HCT116 (cell line): ENCODE data around the gene ASMTL.

Experiments
- CTCF ChIP-seq, 3 experiments: fragments of 200-600 bp in 1 of 3; sonication (generic) in 1 of 3; IDR thresholded peaks in 2 of 3; conservative IDR thresholded peaks in 1 of 3; 2 replicates each; pipeline ENCODE4 v1.5.1; 2012 to 2017; ENCODE audit warnings: low read depth in 2 of 3, low read length in 2 of 3, antibody characterized with exemption in 1 of 3, borderline replicate concordance in 1 of 3, control low read depth in 1 of 3, mild to moderate bottlenecking in 1 of 3, mixed read lengths in 1 of 3, mixed run types in 1 of 3, moderate library complexity in 1 of 3; ENCODE audit not compliant: insufficient read depth in 1 of 3
- ELF1 ChIP-seq: IDR thresholded peaks from 2 replicates; pipeline ENCODE4 v1.6.1; 2012; ENCODE audit warnings: low read depth, borderline replicate concordance
- POLR2A ChIP-seq: IDR thresholded peaks from 2 replicates; pipeline ENCODE4 v1.7.0; 2011; ENCODE audit warnings: borderline replicate concordance; ENCODE audit not compliant: insufficient read depth, insufficient read length; ENCODE audit errors: extremely low read depth
- POLR2AphosphoS5 ChIP-seq: IDR thresholded peaks from 2 replicates; pipeline ENCODE4 v1.6.1; 2011; ENCODE audit warnings: mild to moderate bottlenecking, low read depth, low read length, moderate library complexity
- REST ChIP-seq: IDR thresholded peaks from 2 replicates; pipeline ENCODE4 v1.6.1; 2012; ENCODE audit warnings: low read depth
- SP1 ChIP-seq: IDR thresholded peaks from 2 replicates; pipeline ENCODE4 v1.6.1; 2012; ENCODE audit warnings: low read depth
- ZBTB33 ChIP-seq: IDR thresholded peaks from 2 replicates; pipeline ENCODE4 v1.6.1; 2011; ENCODE audit warnings: mild to moderate bottlenecking, low read length, moderate library complexity; ENCODE audit not compliant: insufficient replicate concordance; ENCODE audit errors: extremely low read depth

GRCh38 chrX:1453951-1454785 is 1.5 kb upstream of the ASMTL start:
- TF ChIP-seq ELF1 (no peak), CTCF (IDR thresholded peaks at IDR 0.05 in 2 of 3, conservative IDR thresholded peaks at IDR 0.05 in 1 of 3; ENCODE audit: borderline replicate concordance in 1 of 3, insufficient read depth in 1 of 3, low read depth in 2 of 3, low read length in 2 of 3) (peak in 2 of 3 experiments; percentile 71 to 86; a peak in 4 of 6 replicates), POLR2A (no peak), SP1 (no peak), ZBTB33 (no peak), POLR2AphosphoS5 (no peak), REST (no peak)
